ENCODE data around the gene RBFOX1.

The RBFOX1 gene

GRCh38 chr16:7369204-7369603 is 36.6 kb downstream of the RBFOX1 start:
- Histone ChIP-seq H3K27ac (replicated peaks; ENCODE audit: low read length) (no peak overlapping the region), H2BK15ac (ENCODE audit: low read length) (no peak overlapping the region), H3K18ac (ENCODE audit: low read length) (no peak overlapping the region), H3K14ac (ENCODE audit: low read length) (no peak overlapping the region), H3K23ac (ENCODE audit: low read depth, low read length, poor library complexity) (no peak overlapping the region), H2BK120ac (ENCODE audit: low read depth, low read length) (no peak overlapping the region), H2AK5ac (ENCODE audit: low read depth, low read length) (no peak overlapping the region), H3K27me3 (ENCODE audit: control insufficient read depth in 3 of 3, insufficient read depth in 3 of 3, low read depth in 1 of 3, low read length in 3 of 3) (no peaks in the 10 kb centered on the region), H2AFZ (ENCODE audit: low read length) (no peak overlapping the region), H3K4me1 (ENCODE audit: control insufficient read depth in 2 of 2, insufficient read depth in 1 of 2, low read depth in 1 of 2, low read length in 2 of 2) (no peaks in the 10 kb centered on the region), H3K79me1 (ENCODE audit: low read depth, low read length) (no peaks in the 10 kb centered on the region), H4K8ac (ENCODE audit: low read depth, low read length) (no peak overlapping the region), H3K9me3 (replicated peaks in 1 of 2; ENCODE audit: control insufficient read depth in 2 of 2, insufficient read depth in 1 of 2, low read depth in 1 of 2, low read length in 2 of 2) (no peaks in the 10 kb centered on the region), H3K4me3 (ENCODE audit: low read length in 2 of 2) (no peak overlapping the region), H4K91ac (ENCODE audit: low read depth, low read length, poor library complexity) (no peak overlapping the region), H3K9ac (ENCODE audit: low read depth, low read length, poor library complexity) (no peak overlapping the region), H2BK5ac (ENCODE audit: low read length) (no peak overlapping the region), H3K4ac (ENCODE audit: low read length) (no peak overlapping the region), H2BK12ac (ENCODE audit: low read length) (no peak overlapping the region), H3K4me2 (ENCODE audit: insufficient read depth, low read length, poor library complexity, severe bottlenecking) (no peak overlapping the region), H3K36me3 (replicated peaks in 1 of 2; ENCODE audit: control insufficient read depth in 2 of 2, insufficient read depth in 2 of 2, low read length in 2 of 2) (no peaks in the 10 kb centered on the region)
- WGBS, 2 donors (ENCODE audit: extremely low coverage in 2 of 2, insufficient read length in 2 of 2, insufficient replicate concordance in 1 of 2) = no CpG with 5 or more reads among the region's 4 CpGs
- no peak for DNase-seq (ENCODE audit: low spot score)

GRCh38 chr16:7372095-7372494 is 39.5 kb downstream of the RBFOX1 start:
- H2BK12ac ChIP-seq (ENCODE audit: low read length) = no peak overlapping the region
- no peaks in the 10 kb centered on the region for H3K9me3 ChIP-seq (replicated peaks in 1 of 2; ENCODE audit: control insufficient read depth in 2 of 2, insufficient read depth in 1 of 2, low read depth in 1 of 2, low read length in 2 of 2)
- no peak overlapping the region for H2BK5ac ChIP-seq (ENCODE audit: low read length)
- DNase-seq (ENCODE audit: low spot score) = no peak
- H3K79me1 ChIP-seq (ENCODE audit: low read depth, low read length) = no peaks in the 10 kb centered on the region
- H2AK5ac ChIP-seq (ENCODE audit: low read depth, low read length) = no peak overlapping the region
- H2BK15ac ChIP-seq (ENCODE audit: low read length) = no peak overlapping the region
- H3K36me3 ChIP-seq (replicated peaks in 1 of 2; ENCODE audit: control insufficient read depth in 2 of 2, insufficient read depth in 2 of 2, low read length in 2 of 2) = no peaks in the 10 kb centered on the region
- no peak overlapping the region for H3K27ac ChIP-seq (replicated peaks; ENCODE audit: low read length)
- H3K4me2 ChIP-seq (ENCODE audit: insufficient read depth, low read length, poor library complexity, severe bottlenecking) = no peak overlapping the region
- H3K9ac ChIP-seq (ENCODE audit: low read depth, low read length, poor library complexity) = no peak overlapping the region
- H4K91ac ChIP-seq (ENCODE audit: low read depth, low read length, poor library complexity) = no peak overlapping the region
- H3K27me3 ChIP-seq (ENCODE audit: control insufficient read depth in 3 of 3, insufficient read depth in 3 of 3, low read depth in 1 of 3, low read length in 3 of 3) = no peaks in the 10 kb centered on the region
- WGBS, 2 donors (ENCODE audit: extremely low coverage in 2 of 2, insufficient read length in 2 of 2, insufficient replicate concordance in 1 of 2) = no CpG with 5 or more reads among the region's 4 CpGs
- H2BK120ac ChIP-seq (ENCODE audit: low read depth, low read length) = no peak overlapping the region
- H3K4me1 ChIP-seq (ENCODE audit: control insufficient read depth in 2 of 2, insufficient read depth in 1 of 2, low read depth in 1 of 2, low read length in 2 of 2) = no peaks in the 10 kb centered on the region
- no peak overlapping the region for H3K23ac ChIP-seq (ENCODE audit: low read depth, low read length, poor library complexity)
- H3K4me3 ChIP-seq (ENCODE audit: low read length in 2 of 2) = no peak overlapping the region
- H3K4ac ChIP-seq (ENCODE audit: low read length) = no peak overlapping the region
- H3K14ac ChIP-seq (ENCODE audit: low read length) = no peak overlapping the region
- H4K8ac ChIP-seq (ENCODE audit: low read depth, low read length) = no peak overlapping the region
- H3K18ac ChIP-seq (ENCODE audit: low read length) = no peak overlapping the region
- H2AFZ ChIP-seq (ENCODE audit: low read length) = no peak overlapping the region

GRCh38 chr16:7373776-7374175 is 41.1 kb downstream of the RBFOX1 start:
- H3K4ac ChIP-seq (ENCODE audit: low read length) = no peak overlapping the region
- H3K18ac ChIP-seq (ENCODE audit: low read length) = no peak overlapping the region
- H3K14ac ChIP-seq (ENCODE audit: low read length) = no peak overlapping the region
- no peak overlapping the region for H2BK12ac ChIP-seq (ENCODE audit: low read length)
- no peaks in the 10 kb centered on the region for H3K9me3 ChIP-seq (replicated peaks in 1 of 2; ENCODE audit: control insufficient read depth in 2 of 2, insufficient read depth in 1 of 2, low read depth in 1 of 2, low read length in 2 of 2)
- H3K23ac ChIP-seq (ENCODE audit: low read depth, low read length, poor library complexity) = no peak overlapping the region
- H2AK5ac ChIP-seq (ENCODE audit: low read depth, low read length) = no peak overlapping the region
- H3K9ac ChIP-seq (ENCODE audit: low read depth, low read length, poor library complexity) = no peak overlapping the region
- H3K4me1 ChIP-seq (ENCODE audit: control insufficient read depth in 2 of 2, insufficient read depth in 1 of 2, low read depth in 1 of 2, low read length in 2 of 2) = no peaks in the 10 kb centered on the region
- H4K8ac ChIP-seq (ENCODE audit: low read depth, low read length) = no peak overlapping the region
- no peaks in the 10 kb centered on the region for H3K27me3 ChIP-seq (ENCODE audit: control insufficient read depth in 3 of 3, insufficient read depth in 3 of 3, low read depth in 1 of 3, low read length in 3 of 3)
- no peak overlapping the region for H4K91ac ChIP-seq (ENCODE audit: low read depth, low read length, poor library complexity)
- DNase-seq (ENCODE audit: low spot score) = no peak
- H3K36me3 ChIP-seq (replicated peaks in 1 of 2; ENCODE audit: control insufficient read depth in 2 of 2, insufficient read depth in 2 of 2, low read length in 2 of 2) = no peaks in the 10 kb centered on the region
- H2BK5ac ChIP-seq (ENCODE audit: low read length) = no peak overlapping the region
- no peak overlapping the region for H2BK120ac ChIP-seq (ENCODE audit: low read depth, low read length)
- no peak overlapping the region for H3K4me3 ChIP-seq (ENCODE audit: low read length in 2 of 2)
- H3K4me2 ChIP-seq (ENCODE audit: insufficient read depth, low read length, poor library complexity, severe bottlenecking) = no peak overlapping the region
- no CpG with 5 or more reads among the region's 5 CpGs for WGBS, 2 donors (ENCODE audit: extremely low coverage in 2 of 2, insufficient read length in 2 of 2, insufficient replicate concordance in 1 of 2)
- H3K79me1 ChIP-seq (ENCODE audit: low read depth, low read length) = no peaks in the 10 kb centered on the region
- no peak overlapping the region for H3K27ac ChIP-seq (replicated peaks; ENCODE audit: low read length)
- H2BK15ac ChIP-seq (ENCODE audit: low read length) = no peak overlapping the region
- H2AFZ ChIP-seq (ENCODE audit: low read length) = no peak overlapping the region

GRCh38 chr16:7374614-7375174 is 42.0 kb downstream of the RBFOX1 start:
- Histone ChIP-seq H4K91ac (ENCODE audit: low read depth, low read length, poor library complexity) (no peak overlapping the region), H3K9me3 (replicated peaks in 1 of 2; ENCODE audit: control insufficient read depth in 2 of 2, insufficient read depth in 1 of 2, low read depth in 1 of 2, low read length in 2 of 2) (no peaks in the 10 kb centered on the region), H3K27me3 (ENCODE audit: control insufficient read depth in 3 of 3, insufficient read depth in 3 of 3, low read depth in 1 of 3, low read length in 3 of 3) (no peaks in the 10 kb centered on the region), H3K27ac (replicated peaks; ENCODE audit: low read length) (no peak overlapping the region), H2BK5ac (ENCODE audit: low read length) (no peak overlapping the region), H2BK120ac (ENCODE audit: low read depth, low read length) (no peak overlapping the region), H3K4me3 (ENCODE audit: low read length in 2 of 2) (no peak overlapping the region), H2AFZ (ENCODE audit: low read length) (no peak overlapping the region), H4K8ac (ENCODE audit: low read depth, low read length) (no peak overlapping the region), H3K36me3 (replicated peaks in 1 of 2; ENCODE audit: control insufficient read depth in 2 of 2, insufficient read depth in 2 of 2, low read length in 2 of 2) (no peaks in the 10 kb centered on the region), H2AK5ac (ENCODE audit: low read depth, low read length) (no peak overlapping the region), H2BK15ac (ENCODE audit: low read length) (no peak overlapping the region), H3K14ac (ENCODE audit: low read length) (no peak overlapping the region), H3K4me2 (ENCODE audit: insufficient read depth, low read length, poor library complexity, severe bottlenecking) (no peak overlapping the region), H3K18ac (ENCODE audit: low read length) (no peak overlapping the region), H3K9ac (ENCODE audit: low read depth, low read length, poor library complexity) (no peak overlapping the region), H3K4ac (ENCODE audit: low read length) (no peak overlapping the region), H3K4me1 (ENCODE audit: control insufficient read depth in 2 of 2, insufficient read depth in 1 of 2, low read depth in 1 of 2, low read length in 2 of 2) (no peaks in the 10 kb centered on the region), H3K23ac (ENCODE audit: low read depth, low read length, poor library complexity) (no peak overlapping the region), H2BK12ac (ENCODE audit: low read length) (no peak overlapping the region), H3K79me1 (ENCODE audit: low read depth, low read length) (no peaks in the 10 kb centered on the region)
- no peak for DNase-seq (ENCODE audit: low spot score)
- no CpG with 5 or more reads among the region's 9 CpGs for WGBS, 2 donors (ENCODE audit: extremely low coverage in 2 of 2, insufficient read length in 2 of 2, insufficient replicate concordance in 1 of 2)
